Fibroblast of villous mesenchyme (primary cell): Measurements from ENCODE around the gene INMT. TPM values are rescaled to one million over a fixed set of nuclear protein-coding genes. Genes with fewer than 3 reads are reported as not detected.

Experiments used
- DNase-seq: peaks from one replicate; pipeline ENCODE4 v3.0.0-alpha.2; 2010; ENCODE audit warnings: low read depth
- H3K4me3 ChIP-seq: 2 replicates; pipeline ENCODE4 v1.5.1; 2011; ENCODE audit warnings: low read depth, mild to moderate bottlenecking, low read length
- total RNA-seq: library from RNA; depleted of rRNA; stranded (reverse); fragments of >200 nt; gene quantifications from 2 replicates; pipeline ENCODE4 v1.2.3, GENCODE V29; 2012
- TF ChIP-seq, protein P1 (sequence below): IDR thresholded peaks from 2 replicates; pipeline ENCODE4 v1.5.1; 2012; ENCODE audit warnings: low read depth, mild to moderate bottlenecking, low read length; ENCODE audit not compliant: insufficient read depth

INMT gene
- total RNA-seq, 1 donor: 48.4 TPM

DNA sequence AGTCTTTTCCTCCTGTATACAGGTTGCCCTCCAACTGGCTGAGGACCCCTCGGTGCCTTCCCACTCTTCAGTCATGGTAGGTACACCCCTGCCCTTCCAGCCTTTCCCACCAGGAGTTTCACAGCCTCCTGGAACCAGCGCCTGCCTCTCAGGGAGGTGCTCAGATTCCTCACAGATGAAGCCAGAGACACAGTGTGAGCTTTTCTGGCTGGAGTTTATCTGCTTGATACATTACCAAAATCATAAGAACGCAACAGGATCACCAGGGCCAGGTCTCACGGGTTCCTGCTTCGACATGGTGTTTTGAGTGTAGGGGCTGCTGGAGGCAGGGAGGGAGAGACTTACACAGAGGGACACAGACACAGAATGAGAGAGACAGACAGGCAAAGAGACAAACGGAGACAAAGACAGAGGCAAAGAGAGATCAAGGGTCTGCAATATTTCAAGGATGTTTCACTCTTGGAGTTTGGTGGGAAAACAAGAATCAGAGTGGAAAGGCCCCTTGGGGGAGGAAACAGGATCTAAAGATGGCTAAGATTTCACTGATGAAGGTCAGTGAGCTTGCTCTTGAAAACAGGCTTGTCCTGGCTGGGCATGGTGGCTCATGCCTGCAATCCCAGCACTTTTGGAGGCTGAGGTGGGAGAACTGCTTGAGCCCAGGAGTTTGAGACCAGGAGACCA is 6.5 kb upstream of the INMT start:
- no peak overlapping the region for H3K4me3 ChIP-seq
- no peak for DNase-seq
- TF ChIP-seq, protein P1, sequence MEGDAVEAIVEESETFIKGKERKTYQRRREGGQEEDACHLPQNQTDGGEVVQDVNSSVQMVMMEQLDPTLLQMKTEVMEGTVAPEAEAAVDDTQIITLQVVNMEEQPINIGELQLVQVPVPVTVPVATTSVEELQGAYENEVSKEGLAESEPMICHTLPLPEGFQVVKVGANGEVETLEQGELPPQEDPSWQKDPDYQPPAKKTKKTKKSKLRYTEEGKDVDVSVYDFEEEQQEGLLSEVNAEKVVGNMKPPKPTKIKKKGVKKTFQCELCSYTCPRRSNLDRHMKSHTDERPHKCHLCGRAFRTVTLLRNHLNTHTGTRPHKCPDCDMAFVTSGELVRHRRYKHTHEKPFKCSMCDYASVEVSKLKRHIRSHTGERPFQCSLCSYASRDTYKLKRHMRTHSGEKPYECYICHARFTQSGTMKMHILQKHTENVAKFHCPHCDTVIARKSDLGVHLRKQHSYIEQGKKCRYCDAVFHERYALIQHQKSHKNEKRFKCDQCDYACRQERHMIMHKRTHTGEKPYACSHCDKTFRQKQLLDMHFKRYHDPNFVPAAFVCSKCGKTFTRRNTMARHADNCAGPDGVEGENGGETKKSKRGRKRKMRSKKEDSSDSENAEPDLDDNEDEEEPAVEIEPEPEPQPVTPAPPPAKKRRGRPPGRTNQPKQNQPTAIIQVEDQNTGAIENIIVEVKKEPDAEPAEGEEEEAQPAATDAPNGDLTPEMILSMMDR: no peak

DNA sequence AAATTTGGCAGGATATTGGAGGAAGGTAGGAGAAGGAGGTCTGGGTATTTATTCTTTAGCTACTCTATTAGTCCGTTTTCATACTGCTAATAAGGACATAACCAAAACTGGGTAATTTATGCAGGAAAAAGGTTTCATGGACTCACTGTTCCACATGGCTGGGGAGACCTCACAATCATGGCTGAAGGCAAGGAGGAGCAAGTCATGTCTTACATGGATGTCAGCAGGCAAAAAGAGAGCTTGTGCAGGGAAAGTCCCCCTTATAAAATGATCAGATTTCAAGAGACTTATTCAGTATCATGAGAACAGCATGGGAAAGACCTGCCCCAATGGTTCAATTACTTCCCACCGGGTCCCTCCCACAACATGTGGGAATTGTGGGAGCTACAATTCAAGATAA is 1.9 kb upstream of the INMT start:
- TF ChIP-seq, protein P1: no peak
- H3K4me3 ChIP-seq: no peak overlapping the region
- no peak for DNase-seq

DNA sequence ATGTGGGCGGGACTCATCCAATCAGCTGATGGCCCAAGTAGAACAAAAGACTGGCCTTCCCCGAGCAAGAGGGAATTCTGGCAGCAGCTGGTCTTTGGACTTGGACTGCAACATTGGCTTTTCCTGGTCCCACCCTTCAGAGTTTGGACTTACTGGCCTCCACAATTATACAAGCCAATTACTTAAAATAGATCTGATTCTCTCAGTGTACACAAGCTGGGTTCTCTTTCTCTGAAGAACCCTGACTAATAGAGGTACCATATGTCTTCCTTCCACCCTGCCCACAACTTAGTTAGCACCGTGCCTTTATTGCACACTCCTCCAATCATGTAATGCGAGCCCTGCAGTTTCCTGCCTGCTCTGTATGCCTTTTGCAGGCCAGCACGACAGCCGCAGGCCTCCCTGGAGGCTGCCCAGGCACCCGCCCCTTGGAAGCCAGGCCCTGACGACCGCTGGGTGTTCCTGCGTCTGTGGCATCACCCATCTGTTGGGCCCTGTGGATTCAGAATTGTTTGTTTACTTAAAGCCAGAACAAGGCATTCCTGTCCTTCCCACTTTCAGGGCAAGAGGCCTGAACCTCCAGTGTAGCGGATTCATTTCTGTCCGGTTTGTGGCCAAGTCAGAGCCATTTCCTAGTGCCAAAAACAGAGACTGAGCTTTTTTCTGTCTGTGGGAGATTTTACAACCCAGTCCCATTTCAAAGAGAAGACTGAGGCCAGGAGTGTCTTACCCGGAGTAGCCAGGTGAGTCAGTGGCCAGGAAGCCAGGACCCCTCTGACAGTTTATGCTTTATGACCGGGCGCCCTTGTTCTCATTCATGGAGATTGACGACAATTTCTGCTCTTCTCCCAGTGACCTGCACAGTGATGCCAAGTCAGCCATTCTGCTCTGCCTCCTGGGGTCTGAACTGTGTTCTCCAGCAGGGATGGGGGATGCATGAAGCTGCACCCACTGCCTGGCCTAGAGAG is 968 bp upstream of the INMT start:
- TF ChIP-seq, protein P1: no peak
- no peak overlapping the region for H3K4me3 ChIP-seq

DNA sequence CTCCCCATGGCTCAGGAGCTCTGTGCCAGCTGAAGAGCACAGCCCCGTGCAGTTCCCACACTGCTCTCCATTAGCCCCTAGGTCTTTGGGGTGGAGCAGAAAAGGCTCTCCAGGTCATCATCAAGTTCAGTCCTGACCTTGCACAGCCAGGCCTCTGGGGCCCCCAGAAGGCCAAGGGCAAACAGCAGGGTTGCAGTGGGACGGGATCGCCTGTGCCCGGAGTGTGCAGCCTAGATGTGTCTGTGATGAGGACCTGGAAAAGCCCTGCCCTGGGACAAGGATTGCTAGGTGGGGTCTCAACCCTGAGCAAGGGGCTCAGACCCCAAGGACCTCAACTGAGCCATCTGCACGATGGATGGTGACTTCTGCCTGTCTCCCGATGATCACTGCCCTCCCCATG is 549 bp downstream of the INMT start:
- peak overlapping the region; percentile 51 for H3K4me3 ChIP-seq
- TF ChIP-seq, protein P1: no peak
- DNase-seq: no peak

More for the DNA sequence above, 968 bp upstream of the INMT start:
- peak; percentile 94 for DNase-seq

DNA sequence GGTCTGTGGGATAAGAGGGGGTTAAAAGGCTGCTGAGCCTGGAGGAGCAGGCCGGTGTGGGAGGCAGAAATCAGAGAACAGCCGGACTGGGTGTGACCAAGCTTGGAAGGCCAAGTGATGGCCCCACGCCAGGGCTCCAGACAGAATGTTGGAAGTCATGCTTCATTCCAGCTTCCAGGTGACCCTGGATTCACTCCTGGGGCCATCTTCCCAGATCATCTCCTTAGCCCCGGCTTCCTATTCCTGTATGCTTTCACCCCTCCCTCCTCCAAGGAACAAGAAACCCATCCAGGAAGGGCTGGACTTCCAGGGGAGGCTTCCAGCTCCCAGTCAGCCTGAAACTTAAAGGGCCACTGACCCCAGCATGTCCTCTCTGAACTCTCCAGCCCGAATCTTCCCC is 1.0 kb downstream of the INMT start:
- TF ChIP-seq, protein P1: no peak
- DNase-seq: peak; percentile 48
- H3K4me3 ChIP-seq: peak overlapping the region; percentile 51

DNA sequence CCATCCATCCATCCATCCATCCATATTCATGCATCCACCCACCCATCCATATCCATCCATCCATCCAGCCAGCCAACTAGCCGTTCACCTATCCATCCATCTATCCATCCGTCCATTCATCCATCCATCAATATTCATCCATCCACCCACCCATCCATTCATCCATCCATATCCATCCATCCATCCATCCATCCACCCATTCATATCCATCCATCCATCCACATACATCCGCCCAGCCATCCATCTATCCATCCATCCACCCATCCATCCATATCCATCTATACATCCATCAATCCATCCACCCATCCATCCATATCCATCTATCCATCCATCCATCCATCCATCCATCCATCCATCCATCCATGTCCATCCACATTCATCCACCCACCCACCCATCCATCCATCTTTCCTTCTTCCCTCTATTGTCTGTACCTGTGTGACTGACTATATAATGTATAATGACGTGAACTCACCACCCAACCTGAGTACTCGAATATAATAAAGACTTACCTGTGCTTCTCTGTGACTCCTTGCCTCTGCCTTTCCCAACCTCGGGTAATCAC is 2.5 kb downstream of the INMT start:
- DNase-seq: no peak
- TF ChIP-seq, protein P1: no peak
- no peak overlapping the region for H3K4me3 ChIP-seq
